ENCODE results near the gene ZNF423. TPM values are rescaled to one million over a fixed set of nuclear protein-coding genes. Genes with fewer than 3 reads are reported as not detected.

Gene ZNF423
- total and polyA plus RNA-seq, 10 donors, result 0.36 to 7.0 (median 3.7) TPM

DNA sequence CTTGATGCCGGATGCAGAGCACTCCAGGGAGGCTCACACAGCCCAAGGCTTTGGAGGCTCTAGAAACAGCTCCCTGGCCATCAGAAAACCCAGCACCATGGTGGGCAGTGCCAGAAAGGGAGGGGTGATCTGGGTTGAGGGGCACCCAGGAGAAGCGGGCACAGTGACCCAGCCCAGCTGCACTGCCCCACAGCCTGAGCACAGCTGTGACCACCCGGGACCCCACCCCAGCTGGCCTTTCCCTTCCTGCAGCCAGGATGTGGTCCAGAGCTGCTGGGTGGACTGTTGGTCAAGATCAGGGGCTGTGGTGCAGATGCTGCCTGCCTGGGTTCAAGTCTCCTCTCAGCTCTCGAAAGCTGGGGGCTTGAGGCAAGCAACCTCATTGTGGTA lies 223.1 kb downstream of the ZNF423 start:
- H3K4me3 ChIP-seq, result no peak overlapping the region
- H3K27me3 ChIP-seq (replicated peaks in 1 of 7), result no peaks in the 10 kb centered on the region
- WGBS, 5 donors, result 69 to 92% (median 75%) methylated on average over 4 of the region's 4 CpGs
- H3K27ac ChIP-seq, result no peak overlapping the region
- DNase-seq, result peak; percentile 51
- H3K9me3 ChIP-seq, result peaks cover 0 to 11% (median 0%) of the 10 kb centered on the region in 8 donors
- H3K36me3 ChIP-seq, result peaks cover 0 to 19% (median 0%) of the 10 kb centered on the region in 6 donors
- TF ChIP-seq POLR2A (IDR thresholded peaks at IDR 0.05) (no peak), CTCF (IDR thresholded peaks at IDR 0.05 in 8 of 11, conservative IDR thresholded peaks at IDR 0.05 in 3 of 11) (no peak), POLR2AphosphoS5 (IDR thresholded peaks at IDR 0.05) (no peak)
- intact Hi-C loops (cut with DNase I; ENCODE audit: low total_unique reads), result no loop called here
- peaks cover 0 to 9% (median 0%) of the 10 kb centered on the region in 6 donors for H3K4me1 ChIP-seq

DNA sequence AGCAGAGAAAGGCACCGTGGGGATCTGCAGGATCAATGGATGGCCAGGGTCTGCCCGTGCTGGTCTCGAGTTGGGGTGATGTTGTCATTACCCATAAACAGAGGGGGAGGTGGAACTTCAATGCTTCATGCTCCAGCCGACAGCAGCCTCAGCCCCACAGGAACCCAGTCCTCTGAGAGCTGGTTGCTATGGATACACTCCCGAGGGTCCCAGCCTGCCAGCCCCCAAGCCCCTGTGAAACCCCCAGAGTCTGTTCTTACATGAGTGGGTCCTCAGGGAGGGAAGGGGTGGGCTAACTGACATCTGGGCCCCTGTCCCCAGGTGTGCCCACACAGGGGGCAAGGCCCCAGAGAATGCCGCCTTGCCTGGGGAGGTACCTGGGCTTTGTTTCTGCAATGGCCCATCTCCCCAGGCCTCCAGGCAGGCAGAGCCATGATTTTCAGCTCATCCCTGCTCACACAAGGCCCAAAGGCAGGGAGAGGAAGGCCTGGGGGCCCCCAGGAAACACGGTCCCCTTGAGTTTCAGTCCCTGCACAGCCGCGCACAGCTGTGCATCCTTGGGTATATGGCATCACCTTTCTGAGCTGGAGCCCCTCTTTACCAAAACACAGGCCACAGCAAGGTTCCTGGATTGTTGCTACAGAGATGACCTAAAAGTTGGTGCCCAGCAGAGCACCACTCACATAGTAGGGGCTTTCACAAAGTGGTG lies 223.7 kb downstream of the ZNF423 start:
- Histone ChIP-seq H3K9me3 (peaks cover 0 to 11% (median 0%) of the 10 kb centered on the region in 8 donors), H3K27me3 (replicated peaks in 1 of 7) (no peaks in the 10 kb centered on the region), H3K27ac (no peak overlapping the region), H3K4me3 (no peak overlapping the region), H3K4me1 (peaks cover 0 to 9% (median 0%) of the 10 kb centered on the region in 6 donors), H3K36me3 (peaks cover 0 to 15% (median 0%) of the 10 kb centered on the region in 6 donors)
- TF ChIP-seq POLR2AphosphoS5 (IDR thresholded peaks at IDR 0.05) (no peak), POLR2A (IDR thresholded peaks at IDR 0.05) (no peak), CTCF (IDR thresholded peaks at IDR 0.05 in 8 of 11, conservative IDR thresholded peaks at IDR 0.05 in 3 of 11) (no peak)
- no peak for DNase-seq
- intact Hi-C loops (cut with DNase I; ENCODE audit: low total_unique reads), result no loop called here
- WGBS, 5 donors, result 60 to 75% (median 64%) methylated on average over 4 to 9 of the region's 9 CpGs

GRCh38 chr16:49631187-49632041 lies 224.5 kb downstream of the ZNF423 start:
- H3K4me3 ChIP-seq, result no peak overlapping the region
- H3K27ac ChIP-seq, result no peak overlapping the region
- H3K36me3 ChIP-seq, result peaks cover 0 to 13% (median 0%) of the 10 kb centered on the region in 6 donors
- intact Hi-C loops (cut with DNase I; ENCODE audit: low total_unique reads), result no loop called here
- H3K4me1 ChIP-seq, result peaks cover 0 to 9% (median 0%) of the 10 kb centered on the region in 6 donors
- no peaks in the 10 kb centered on the region for H3K27me3 ChIP-seq (replicated peaks in 1 of 7)
- peak; percentile 49 for DNase-seq
- TF ChIP-seq POLR2AphosphoS5 (IDR thresholded peaks at IDR 0.05), result no peak
- TF ChIP-seq POLR2A (IDR thresholded peaks at IDR 0.05), result no peak
- TF ChIP-seq CTCF (IDR thresholded peaks at IDR 0.05 in 8 of 11, conservative IDR thresholded peaks at IDR 0.05 in 3 of 11), result no peak
- peaks cover 0 to 11% (median 0%) of the 10 kb centered on the region in 8 donors for H3K9me3 ChIP-seq
- 39 to 53% (median 46%) methylated on average over 4 to 5 of the region's 5 CpGs for WGBS, 5 donors

GRCh38 chr16:49630783-49631182 lies 225.1 kb downstream of the ZNF423 start:
- Histone ChIP-seq H3K9me3 (peaks cover 0 to 11% (median 0%) of the 10 kb centered on the region in 8 donors), H3K4me3 (no peak overlapping the region), H3K36me3 (peaks cover 0 to 7% (median 0%) of the 10 kb centered on the region in 6 donors), H3K27ac (no peak overlapping the region), H3K27me3 (replicated peaks in 1 of 7) (no peaks in the 10 kb centered on the region), H3K4me1 (peaks cover 0 to 9% (median 0%) of the 10 kb centered on the region in 6 donors)
- no peak for TF ChIP-seq POLR2A (IDR thresholded peaks at IDR 0.05)
- TF ChIP-seq CTCF (IDR thresholded peaks at IDR 0.05 in 8 of 11, conservative IDR thresholded peaks at IDR 0.05 in 3 of 11), result no peak
- no peak for TF ChIP-seq POLR2AphosphoS5 (IDR thresholded peaks at IDR 0.05)
- no peak for DNase-seq
- intact Hi-C loops (cut with DNase I; ENCODE audit: low total_unique reads), result no loop called here
- 90 to 96% (median 91%) methylated on average over 3 to 4 of the region's 4 CpGs for WGBS, 5 donors
